ENCODE results near the gene L3MBTL1.

Gene L3MBTL1

GRCh38 chr20:43506238-43506637 is 1.3 kb upstream of the L3MBTL1 start:
- no peak for DNase-seq (ENCODE audit: low read depth)

GRCh38 chr20:43508106-43508505 is 609 bp downstream of the L3MBTL1 start:
- DNase-seq (ENCODE audit: low read depth): no peak

GRCh38 chr20:43508604-43509040 is 1.1 kb downstream of the L3MBTL1 start:
- no peak for DNase-seq (ENCODE audit: low read depth)

- no peak for DNase-seq (ENCODE audit: low read depth)
These were observed 4.4 kb downstream of the L3MBTL1 start for GRCh38 chr20:43511879-43512278.

- no peak for DNase-seq (ENCODE audit: low read depth)
These were observed 6.0 kb downstream of the L3MBTL1 start for GRCh38 chr20:43513372-43513930.

- peak; percentile 95 for DNase-seq (ENCODE audit: low read depth)
These were observed 6.6 kb downstream of the L3MBTL1 start for GRCh38 chr20:43513931-43514647.

GRCh38 chr20:43514648-43514999 is 7.1 kb downstream of the L3MBTL1 start:
- no peak for DNase-seq (ENCODE audit: low read depth)

GRCh38 chr20:43515628-43516027 is 8.1 kb downstream of the L3MBTL1 start:
- DNase-seq (ENCODE audit: low read depth): no peak

- no peak for DNase-seq (ENCODE audit: low read depth)
These were observed 8.8 kb downstream of the L3MBTL1 start for GRCh38 chr20:43516251-43516824.

GRCh38 chr20:43520074-43520630 is 12.7 kb downstream of the L3MBTL1 start:
- no peak for DNase-seq (ENCODE audit: low read depth)

GRCh38 chr20:43525021-43525420 is 17.5 kb downstream of the L3MBTL1 start:
- no peak for DNase-seq (ENCODE audit: low read depth)

- no peak for DNase-seq (ENCODE audit: low read depth)
These were observed 20.9 kb downstream of the L3MBTL1 start for GRCh38 chr20:43528258-43528875.

GRCh38 chr20:43529051-43529450 is 21.6 kb downstream of the L3MBTL1 start:
- no peak for DNase-seq (ENCODE audit: low read depth)

- no peak for DNase-seq (ENCODE audit: low read depth)
These were observed 22.1 kb downstream of the L3MBTL1 start for GRCh38 chr20:43529457-43530153.

- no peak for DNase-seq (ENCODE audit: low read depth)
These were observed 23.0 kb downstream of the L3MBTL1 start for GRCh38 chr20:43530321-43531090.

GRCh38 chr20:43531091-43531443 is 23.6 kb downstream of the L3MBTL1 start:
- DNase-seq (ENCODE audit: low read depth): no peak

- DNase-seq (ENCODE audit: low read depth): no peak
These were observed 25.0 kb downstream of the L3MBTL1 start for GRCh38 chr20:43532416-43533055.

GRCh38 chr20:43533060-43533459 is 25.6 kb downstream of the L3MBTL1 start:
- DNase-seq (ENCODE audit: low read depth): no peak

GRCh38 chr20:43534016-43534415 is 26.5 kb downstream of the L3MBTL1 start:
- DNase-seq (ENCODE audit: low read depth): no peak

GRCh38 chr20:43534791-43535350 is 27.4 kb downstream of the L3MBTL1 start:
- DNase-seq (ENCODE audit: low read depth): no peak

Measured in GM04504 (cell line).